OCI-M1 (cell line): Measurements from ENCODE around the gene NOVA1.

Experiments
- DNase-seq: peaks from one replicate; lab custom pipeline; 2025; lab: John Stamatoyannopoulos, UW

NOVA1 gene

GRCh38 chr14:26593357-26593756 is 4.5 kb downstream of the NOVA1 start:
- DNase-seq = no peak

DNA sequence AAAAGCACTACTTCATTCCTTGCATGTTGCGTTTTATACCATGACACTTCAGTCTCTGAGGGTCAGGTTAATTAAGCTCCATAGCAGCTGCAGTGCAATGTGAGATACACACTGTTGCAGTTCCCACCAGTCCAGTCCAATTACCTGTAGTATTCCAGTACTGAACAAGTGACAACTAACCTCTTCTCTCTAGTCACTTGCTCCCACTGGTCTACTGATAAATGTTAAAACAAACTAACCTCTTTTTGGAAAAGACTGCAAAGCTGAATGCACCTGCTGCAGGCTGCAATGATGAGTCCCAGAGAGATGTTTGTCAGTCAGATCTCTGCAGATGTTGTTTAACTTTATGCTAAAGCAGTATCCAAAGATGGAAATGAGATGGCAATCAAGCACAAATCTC is 7.9 kb downstream of the NOVA1 start:
- DNase-seq = no peak

DNA sequence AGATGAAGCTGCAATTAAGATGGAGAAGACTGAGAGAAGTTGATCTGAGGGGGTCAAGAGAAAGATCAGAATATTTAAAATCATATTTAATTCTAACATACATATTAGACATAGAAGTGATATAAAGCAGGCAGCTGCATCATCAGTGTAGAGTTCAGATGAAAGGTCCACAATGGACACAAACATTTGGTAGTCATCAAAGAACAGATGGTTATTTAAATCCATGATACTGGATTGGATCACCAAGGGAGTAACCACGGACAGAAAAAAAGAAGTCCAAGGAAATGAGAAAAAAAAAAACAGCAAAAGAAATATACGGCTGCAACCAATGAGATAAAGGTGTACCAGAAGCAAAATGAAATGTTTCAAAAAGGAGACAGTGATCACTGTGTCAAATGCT is 20.1 kb downstream of the NOVA1 start:
- no peak for DNase-seq

GRCh38 chr14:26554069-26554772 is 43.6 kb downstream of the NOVA1 start:
- DNase-seq = no peak

DNA sequence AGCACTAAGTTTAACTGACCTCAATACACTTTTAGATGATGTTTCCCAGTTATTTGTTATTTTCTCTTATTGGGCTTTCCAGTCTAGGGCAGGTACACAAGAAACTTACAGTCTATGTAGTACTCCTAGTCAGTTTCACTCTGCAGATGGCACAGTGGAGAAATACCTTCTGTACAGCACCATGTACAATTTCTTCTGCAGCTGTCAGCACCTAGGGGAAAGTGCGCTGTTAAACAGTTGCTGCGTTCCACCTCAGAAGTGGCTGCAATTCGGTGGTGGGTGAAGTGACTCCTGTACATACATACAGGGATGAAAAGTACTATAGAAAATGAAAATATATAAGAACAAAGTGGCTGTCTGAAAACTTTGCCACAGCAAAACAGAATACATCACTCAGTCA is 48.3 kb downstream of the NOVA1 start:
- no peak for DNase-seq

DNA sequence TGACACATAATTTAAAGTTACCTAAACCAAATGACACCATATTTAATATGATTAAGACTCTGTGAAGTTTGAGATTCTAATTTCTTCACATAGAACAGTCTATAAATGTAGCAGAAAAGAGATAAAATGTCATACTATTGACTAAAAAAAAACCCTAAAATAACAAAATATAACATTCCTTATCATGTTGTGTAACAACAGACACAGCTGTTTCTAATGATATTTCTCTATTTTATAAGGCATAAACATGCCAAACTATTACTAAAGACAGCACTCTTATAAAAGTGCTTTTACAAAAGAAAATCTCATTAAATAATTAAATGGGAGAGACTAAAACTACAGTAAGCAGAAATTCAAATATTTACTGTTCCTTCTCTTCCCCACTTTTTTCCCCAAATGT is 49.4 kb downstream of the NOVA1 start:
- no peak for DNase-seq

GRCh38 chr14:26538176-26538575 is 59.7 kb downstream of the NOVA1 start:
- DNase-seq = no peak

GRCh38 chr14:26531894-26532293 is 65.9 kb downstream of the NOVA1 start:
- DNase-seq = no peak

GRCh38 chr14:26528415-26529182 is 69.2 kb downstream of the NOVA1 start:
- DNase-seq = no peak

GRCh38 chr14:26527095-26527494 is 70.7 kb downstream of the NOVA1 start:
- DNase-seq = no peak

- DNase-seq = no peak
Observed at GRCh38 chr14:26526137-26526536, 71.7 kb downstream of the NOVA1 start.

DNA sequence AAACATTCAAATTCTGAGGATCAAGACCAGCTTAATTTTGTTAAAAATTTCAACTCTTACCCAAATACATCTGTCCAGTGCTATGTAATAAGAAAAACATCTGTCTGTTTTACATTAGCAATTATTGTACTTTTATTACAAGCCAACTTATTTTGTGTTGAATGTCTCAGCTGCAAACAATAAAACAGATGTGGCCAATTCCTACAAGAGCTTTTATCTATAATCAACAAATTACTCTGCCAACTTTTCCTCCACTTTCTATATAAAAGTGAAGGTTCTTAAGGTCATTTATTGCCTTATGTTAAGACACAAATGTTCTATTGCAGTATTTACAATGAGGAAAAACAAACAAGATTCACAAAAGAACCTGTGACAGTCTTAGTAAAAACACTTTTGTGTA is 72.7 kb downstream of the NOVA1 start:
- DNase-seq = no peak

DNA sequence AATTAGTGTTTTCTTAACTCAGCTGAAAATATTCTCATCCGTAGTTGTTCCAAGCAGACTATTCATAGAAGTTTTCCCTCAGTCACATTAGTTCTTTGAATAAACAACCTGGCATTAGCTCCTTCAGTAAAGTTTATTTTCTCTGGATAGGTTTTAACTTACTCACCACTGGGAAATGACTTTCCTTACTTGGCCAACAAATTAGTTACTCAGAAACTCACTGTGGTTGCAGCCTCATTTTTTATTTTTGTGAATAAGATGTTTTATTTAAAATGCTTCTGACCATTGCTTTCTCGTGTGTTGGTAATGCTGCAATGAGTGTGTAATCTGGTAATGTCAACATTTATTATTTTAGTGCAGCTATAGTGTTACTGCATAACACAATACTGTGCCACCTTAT is 74.9 kb downstream of the NOVA1 start:
- DNase-seq = no peak

DNA sequence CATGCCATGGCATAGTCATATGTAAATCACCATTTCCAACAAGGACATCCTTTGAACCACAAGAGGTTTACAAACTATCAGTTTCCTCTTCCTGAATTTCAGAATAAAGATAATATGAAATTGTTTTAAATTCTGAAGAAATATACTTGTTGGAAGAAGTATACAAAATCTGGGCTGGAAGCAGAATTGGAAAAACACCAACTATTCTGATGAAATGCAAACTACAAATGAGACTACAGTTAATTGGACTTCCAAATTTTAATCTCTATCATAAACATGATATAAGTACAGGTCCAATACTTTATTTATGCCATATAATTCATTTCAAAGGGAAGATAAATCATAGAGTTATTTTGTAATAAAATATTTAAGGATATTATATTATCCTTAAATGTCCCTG is 80.1 kb downstream of the NOVA1 start:
- DNase-seq = no peak

GRCh38 chr14:26500028-26500427 is 97.8 kb downstream of the NOVA1 start:
- DNase-seq = no peak

- DNase-seq = no peak
Observed at GRCh38 chr14:26499546-26499945, 98.3 kb downstream of the NOVA1 start.

DNA sequence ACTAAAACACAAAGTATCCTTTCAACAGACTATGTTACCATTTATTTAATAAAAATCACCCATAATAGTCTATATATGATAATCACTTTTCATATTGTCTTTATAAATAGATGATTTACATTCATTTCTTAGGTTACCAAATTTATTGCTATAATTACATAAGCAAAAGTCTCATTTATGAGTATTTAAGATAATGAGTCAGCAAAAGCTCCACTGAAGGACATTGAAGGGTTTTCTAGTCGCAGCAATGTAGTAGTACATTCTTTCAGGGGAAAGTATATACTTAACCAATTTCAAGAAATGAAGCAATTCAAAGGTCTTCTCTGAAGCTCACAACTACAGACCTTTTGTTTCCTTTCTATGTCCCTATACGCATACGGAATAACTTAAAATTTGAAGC is 110.9 kb downstream of the NOVA1 start:
- no peak for DNase-seq

DNA sequence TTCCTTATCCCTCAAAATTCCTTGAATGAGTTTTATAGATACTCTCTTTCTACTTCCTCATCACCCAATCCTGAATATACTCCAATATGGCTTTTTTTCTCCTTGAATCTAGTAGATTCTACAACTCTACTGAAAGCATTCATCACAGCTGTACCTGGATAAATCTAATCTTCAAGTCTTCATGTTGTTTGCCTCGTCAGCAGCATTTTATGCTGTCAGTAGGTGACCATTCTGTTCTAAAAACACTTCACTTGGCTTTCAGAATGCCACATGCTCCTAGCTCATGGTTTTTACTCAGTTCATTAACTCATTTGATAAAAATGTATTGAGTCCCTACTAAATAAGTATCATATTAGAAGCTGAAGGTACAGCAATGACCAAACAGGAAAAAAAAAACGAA is 113.3 kb downstream of the NOVA1 start:
- no peak for DNase-seq

- no peak for DNase-seq
Observed at GRCh38 chr14:26478967-26479366, 118.9 kb downstream of the NOVA1 start.

DNA sequence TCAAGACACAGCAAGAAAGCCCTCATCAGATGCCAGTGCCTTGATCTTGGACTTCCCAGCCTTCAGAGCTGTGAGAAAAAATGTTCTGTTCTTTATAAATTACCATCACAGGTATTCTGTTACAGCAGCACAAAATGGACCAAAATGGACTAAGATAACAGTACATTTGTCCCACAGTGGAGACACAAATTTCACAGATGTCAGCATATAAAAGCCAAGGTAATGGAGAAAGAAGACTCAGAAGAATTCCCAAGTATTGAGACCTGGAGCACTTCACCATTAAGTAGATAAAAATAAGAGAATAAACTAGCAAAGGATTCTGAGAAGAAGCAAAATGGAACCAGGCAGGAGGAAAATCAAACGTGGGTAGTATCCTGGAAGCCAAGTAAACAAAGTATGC is 131.0 kb downstream of the NOVA1 start:
- DNase-seq = no peak

- no peak for DNase-seq
Observed at GRCh38 chr14:26463136-26463535, 134.7 kb downstream of the NOVA1 start.

DNA sequence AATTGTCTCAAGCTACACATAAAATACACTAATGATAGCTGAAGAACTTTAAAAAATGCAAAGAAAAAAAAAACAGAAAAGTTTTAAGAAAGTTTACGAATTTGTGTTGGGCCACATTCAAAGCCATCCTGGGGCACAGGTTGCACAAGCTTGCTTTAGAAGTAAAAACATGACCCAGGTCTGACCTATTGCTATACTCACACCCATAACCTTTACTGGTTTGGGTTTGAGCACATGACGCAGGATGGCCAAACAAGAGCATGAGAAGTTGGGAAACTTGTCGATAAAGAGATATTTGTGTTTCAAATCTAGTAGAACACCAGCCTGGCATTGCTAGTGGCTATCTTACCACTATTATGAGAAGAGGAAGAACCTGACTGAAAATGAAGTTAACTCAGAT is 143.7 kb downstream of the NOVA1 start:
- no peak for DNase-seq

GRCh38 chr14:26448181-26448855 is 149.5 kb downstream of the NOVA1 start:
- no peak for DNase-seq
